Esophagus muscularis mucosa (tissue), 4 donors: ENCODE measurements around the gene DEPDC5.

Experiments
- CTCF ChIP-seq, 3 experiments: fragments of 200-600 bp in 2 of 3; fragments of 450-650 bp in 1 of 3; sonication (generic) in 2 of 3; IDR thresholded peaks; one replicate each; pipeline ENCODE4 v1.5.1; 2017 to 2019; ENCODE audit warnings: antibody characterized with exemption in 3 of 3, mild to moderate bottlenecking in 2 of 3, moderate library complexity in 1 of 3
- EP300 ChIP-seq: sonication (generic); formaldehyde crosslinking; IDR thresholded peaks from one replicate; pipeline ENCODE4 v1.6.1; 2017; ENCODE audit warnings: antibody characterized with exemption
- POLR2A ChIP-seq: fragments of 450-650 bp; IDR thresholded peaks from one replicate; pipeline ENCODE4 v1.6.1; 2017; ENCODE audit warnings: antibody characterized with exemption, moderate library complexity, mild to moderate bottlenecking, low read depth
- POLR2AphosphoS5 ChIP-seq, 2 donors: sonication (generic); formaldehyde crosslinking; IDR thresholded peaks; one replicate each; pipeline ENCODE4 v1.6.1; 2017; ENCODE audit warnings: antibody characterized with exemption in 2 of 2

- TF ChIP-seq CTCF (IDR thresholded peaks at IDR 0.05) (no peak), POLR2AphosphoS5 (IDR thresholded peaks at IDR 0.05) (no peak), POLR2A (no peak), EP300 (no peak)
Measured at GRCh38 chr22:31723723-31724122, 30.1 kb upstream of the DEPDC5 start.
